Common myeloid progenitor, CD34-positive (primary cell): ENCODE results near the gene HS6ST3.

Experiments used
- CTCF ChIA-PET: fragments of 350-600 bp; sonication (Branson Sonifier 250); formaldehyde crosslinking; loops from one replicate; lab custom pipeline; 2021; ENCODE audit warnings: antibody characterized with exemption; lab: Charles Lee
- POLR2A ChIA-PET: fragments of 350-600 bp; sonication (Branson Sonifier 250); formaldehyde crosslinking; loops from one replicate; lab custom pipeline; 2021; ENCODE audit warnings: antibody characterized with exemption; lab: Charles Lee
- DNase-seq, 3 donors: peaks; one replicate each; pipeline versions ENCODE4 v3.0.0 to v3.0.0-alpha.2; 2013
- H3K27ac ChIP-seq, 2 experiments: 1 replicate in 1 of 2; 2 replicates in 1 of 2; pipeline ENCODE4 v1.7.0; 2013; ENCODE audit warnings: inconsistent platforms in 2 of 2, low read length in 2 of 2, mild to moderate bottlenecking in 2 of 2, low read depth in 1 of 2, moderate library complexity in 1 of 2; ENCODE audit not compliant: severe bottlenecking in 2 of 2, insufficient read depth in 1 of 2, poor library complexity in 1 of 2
- H3K27me3 ChIP-seq, 5 experiments: replicated peaks in 2 of 5; 1 replicate in 3 of 5; 2 replicates in 2 of 5; pipeline versions ENCODE4 v1.6.1 to v1.7.0; 2013; ENCODE audit warnings: low read length in 4 of 5, mild to moderate bottlenecking in 2 of 5, moderate library complexity in 2 of 5, inconsistent platforms in 1 of 5; ENCODE audit not compliant: insufficient read depth in 5 of 5, control insufficient read depth in 4 of 5
- H3K36me3 ChIP-seq, 4 experiments: 1 replicate in 2 of 4; 2 replicates in 2 of 4; pipeline versions ENCODE4 v1.6.1 to v1.7.0; 2013; ENCODE audit warnings: low read length in 3 of 4, control low read depth in 1 of 4, mild to moderate bottlenecking in 1 of 4; ENCODE audit not compliant: control insufficient read depth in 4 of 4, insufficient read depth in 4 of 4
- H3K4me1 ChIP-seq, 4 experiments: 1 replicate in 3 of 4; 2 replicates in 1 of 4; pipeline versions ENCODE4 v1.6.1 to v1.7.1; 2013; ENCODE audit warnings: low read length in 3 of 4, mild to moderate bottlenecking in 3 of 4, control low read depth in 1 of 4, inconsistent platforms in 1 of 4, moderate library complexity in 1 of 4; ENCODE audit not compliant: control insufficient read depth in 4 of 4, insufficient read depth in 4 of 4; ENCODE audit errors: control extremely low read depth in 1 of 4
- H3K4me3 ChIP-seq, 7 experiments: 1 replicate in 4 of 7; 2 replicates in 3 of 7; pipeline versions ENCODE4 v1.5.1 to v1.7.0; 2013; ENCODE audit warnings: mild to moderate bottlenecking in 7 of 7, low read length in 6 of 7, moderate library complexity in 6 of 7, inconsistent platforms in 2 of 7, low read depth in 2 of 7, control low read depth in 1 of 7; ENCODE audit not compliant: insufficient read depth in 4 of 7, control insufficient read depth in 1 of 7; ENCODE audit errors: extremely low read depth in 1 of 7
- H3K9me3 ChIP-seq, 5 experiments: 1 replicate in 4 of 5; 2 replicates in 1 of 5; pipeline versions ENCODE4 v1.6.1 to v1.7.1; 2013; ENCODE audit warnings: low read length in 4 of 5, mild to moderate bottlenecking in 2 of 5, inconsistent platforms in 1 of 5, low read depth in 1 of 5, moderate library complexity in 1 of 5; ENCODE audit not compliant: control insufficient read depth in 4 of 5, insufficient read depth in 2 of 5; ENCODE audit errors: control extremely low read depth in 1 of 5
- WGBS: methylation state at CpG from one replicate; pipeline ENCODE4 v1.1.5; 2013; ENCODE audit not compliant: insufficient coverage; 5-methylcytosine and 5-hydroxymethylcytosine counted together

Gene HS6ST3

DNA sequence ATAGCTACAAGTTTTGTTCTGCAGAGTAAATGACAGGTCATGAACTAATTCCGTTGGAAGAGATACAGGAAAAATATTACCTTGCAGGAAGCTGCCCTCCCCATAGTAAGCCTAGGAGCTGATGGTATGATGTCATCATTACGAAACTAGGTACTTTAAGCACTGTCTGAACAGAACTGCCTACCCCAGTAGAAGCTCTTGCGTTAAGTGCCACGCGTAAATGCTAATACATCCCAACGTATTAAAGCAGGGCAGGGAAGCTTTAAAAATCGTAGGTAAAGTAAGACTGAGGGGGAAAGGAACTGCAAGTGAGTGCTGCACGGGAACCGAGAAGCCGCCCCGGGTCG, 37.3 kb upstream of the HS6ST3 start:
- H3K4me3 ChIP-seq = peak overlapping the region; percentile 64 to 89 (median 87)
- peaks cover 0 to 13% (median 4%) of the 10 kb centered on the region in 4 experiments for H3K4me1 ChIP-seq
- no peaks in the 10 kb centered on the region for H3K36me3 ChIP-seq
- H3K27me3 ChIP-seq = peaks cover 0 to 1% (median 0%) of the 10 kb centered on the region in 5 experiments
- POLR2A ChIA-PET = no interaction called here
- WGBS = 0% methylated on average over 11 of the region's 12 CpGs
- peak; percentile 36 to 72 (median 57) for DNase-seq
- no peak overlapping the region for H3K27ac ChIP-seq
- H3K9me3 ChIP-seq = peaks cover 0 to 1% (median 0%) of the 10 kb centered on the region in 5 experiments
- CTCF ChIA-PET = interaction anchor here (1.0 to 1.2 kb wide), 3 partner anchors 10 to 28 kb away, joined by 3 to 4 read pairs (median 3); no protein-coding TSS in a partner anchor

DNA sequence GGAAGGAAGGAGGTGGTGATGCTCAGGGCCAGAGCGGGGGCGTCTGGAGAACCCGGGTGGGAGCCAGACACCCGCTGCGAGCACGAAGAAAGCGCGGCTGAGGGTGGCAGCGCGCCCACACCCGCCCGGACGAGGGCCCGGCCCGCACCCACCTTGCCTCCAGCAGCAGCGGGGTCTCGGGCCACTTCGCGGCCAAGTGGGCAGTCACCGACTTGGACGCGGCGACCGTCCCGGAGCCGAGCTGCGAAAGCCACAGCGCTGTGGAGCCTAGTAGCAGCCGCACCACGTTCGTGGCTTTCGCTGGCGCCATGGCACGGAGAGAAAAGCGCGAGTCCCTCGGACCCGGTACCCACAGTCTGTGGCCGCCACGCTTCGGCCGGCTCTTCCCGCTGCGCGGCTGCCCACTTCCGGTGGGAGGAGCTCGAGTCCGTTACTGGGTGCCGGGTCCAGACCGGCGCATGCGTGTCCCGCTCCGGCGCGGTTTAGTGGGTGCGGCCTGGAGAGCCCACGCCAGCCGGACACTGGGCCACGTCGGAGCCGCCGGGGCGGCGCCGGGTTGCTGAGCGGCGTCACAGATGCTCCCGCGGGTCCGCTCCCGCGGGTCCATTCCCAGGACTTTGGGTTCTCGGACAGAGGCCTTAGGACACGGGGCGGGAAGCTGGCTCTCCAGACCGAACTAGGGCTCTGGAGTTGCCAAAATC, 36.8 kb upstream of the HS6ST3 start, which contains the start of gene UGGT2:
TSS of gene UGGT2 (minus strand) at position 399 of the 701 bp plus-strand sequence. CDS start at position 310, 89 bp downstream.
- Histone ChIP-seq H3K4me1 (peaks cover 0 to 13% (median 4%) of the 10 kb centered on the region in 4 experiments), H3K27ac (no peak within 1 kb of the TSS), H3K27me3 (peaks cover 0 to 1% (median 0%) of the 10 kb centered on the region in 5 experiments), H3K36me3 (no peaks in the 10 kb centered on the region), H3K4me3 (peak within 1 kb of the TSS; percentile 64 to 89 (median 87)), H3K9me3 (peaks cover 0 to 1% (median 0%) of the 10 kb centered on the region in 5 experiments)
- under 1% methylated on average over 67 of the region's 77 CpGs for WGBS
- peak; percentile 39 to 65 (median 59) for DNase-seq
- CTCF ChIA-PET = interaction anchor here (1.0 to 1.2 kb wide), 3 partner anchors 10 to 27 kb away, joined by 3 to 4 read pairs (median 3); no protein-coding TSS in a partner anchor
- POLR2A ChIA-PET = no interaction called here

DNA sequence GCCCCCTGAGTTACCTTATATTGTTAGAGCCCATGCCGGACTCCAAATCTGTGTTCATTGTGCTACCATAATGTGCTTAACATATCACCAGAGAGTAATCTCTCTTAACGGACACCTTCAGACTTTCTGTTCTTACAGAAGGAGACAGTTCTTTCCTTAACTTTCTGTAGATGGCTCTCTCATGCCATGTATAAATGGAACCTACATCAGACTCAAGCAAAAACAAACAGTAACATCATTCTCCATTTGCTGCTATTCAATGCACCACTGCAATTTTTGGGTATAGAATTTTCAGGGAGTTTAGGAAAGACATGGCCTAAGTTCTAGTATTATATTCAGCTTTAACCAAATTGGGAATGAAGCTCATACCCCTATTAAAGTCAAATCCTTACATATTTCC, 24.1 kb upstream of the HS6ST3 start:
- 100% methylated on average over 1 of the region's 2 CpGs for WGBS
- H3K4me1 ChIP-seq = no peaks in the 10 kb centered on the region
- H3K27ac ChIP-seq = no peak overlapping the region
- H3K4me3 ChIP-seq = no peak overlapping the region
- peaks cover 0 to 9% (median 0%) of the 10 kb centered on the region in 5 experiments for H3K27me3 ChIP-seq
- ChIA-PET POLR2A (no interaction called here), CTCF (interaction anchor here (1.1 kb wide), 1 partner anchor 12 kb away, joined by 4 read pairs; no protein-coding TSS in a partner anchor)
- no peaks in the 10 kb centered on the region for H3K36me3 ChIP-seq
- no peak for DNase-seq
- no peaks in the 10 kb centered on the region for H3K9me3 ChIP-seq

DNA sequence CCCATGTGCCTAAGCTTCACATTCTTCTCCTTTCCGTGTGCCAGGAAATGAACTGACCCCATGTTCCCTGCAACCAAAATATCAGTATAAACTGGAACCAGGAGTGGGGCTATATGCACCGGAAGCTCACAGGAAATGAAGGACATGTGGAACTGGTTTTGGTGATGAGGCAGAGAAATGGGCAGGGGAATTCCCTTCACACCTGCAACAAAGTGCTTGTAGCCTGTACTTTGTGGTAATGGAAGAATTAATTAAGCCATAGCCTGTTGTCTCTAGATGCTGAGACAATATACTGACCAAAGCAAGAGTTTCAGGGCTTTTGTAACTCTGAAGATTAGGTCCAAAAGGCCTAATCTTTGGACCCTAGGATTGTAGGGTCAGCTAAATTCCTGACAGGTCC, 21.2 kb upstream of the HS6ST3 start:
- no peak overlapping the region for H3K4me3 ChIP-seq
- no peaks in the 10 kb centered on the region for H3K9me3 ChIP-seq
- WGBS = 76% methylated on average over 2 of the region's 2 CpGs
- peaks cover 0 to 11% (median 4%) of the 10 kb centered on the region in 5 experiments for H3K27me3 ChIP-seq
- H3K36me3 ChIP-seq = no peaks in the 10 kb centered on the region
- no peak for DNase-seq
- no peak overlapping the region for H3K27ac ChIP-seq
- no peaks in the 10 kb centered on the region for H3K4me1 ChIP-seq
- POLR2A ChIA-PET = no interaction called here
- CTCF ChIA-PET = interaction anchor here (0.8 to 1.4 kb wide), 2 partner anchors 9 to 19 kb away, joined by 3 to 4 read pairs; no protein-coding TSS in a partner anchor

DNA sequence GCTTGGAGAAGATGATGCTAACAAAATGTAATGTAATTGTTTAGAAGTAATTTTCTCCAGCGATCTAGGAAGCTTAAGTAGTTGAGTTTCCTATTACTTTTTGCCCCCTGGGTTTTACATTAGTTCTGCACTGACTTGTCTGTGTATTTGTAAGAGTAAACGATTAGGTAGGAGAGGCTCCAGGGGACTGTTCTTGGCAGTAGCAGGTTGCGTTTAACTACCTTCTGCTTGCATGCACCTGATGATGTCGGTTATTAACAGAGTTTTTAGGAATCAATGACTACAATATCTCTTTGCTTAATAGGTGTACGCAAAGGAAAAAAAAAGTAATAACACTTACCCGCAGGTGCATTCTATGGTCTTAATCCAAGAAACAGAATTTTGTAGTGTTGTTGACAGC, 18.4 kb upstream of the HS6ST3 start:
- no peak for DNase-seq
- no peak overlapping the region for H3K27ac ChIP-seq
- CTCF ChIA-PET = interaction anchor here (1.3 kb wide), 1 partner anchor 58 kb away, joined by 3 read pairs; no protein-coding TSS in a partner anchor
- POLR2A ChIA-PET = no interaction called here
- H3K36me3 ChIP-seq = no peaks in the 10 kb centered on the region
- no peak overlapping the region for H3K4me3 ChIP-seq
- H3K27me3 ChIP-seq = peaks cover 0 to 9% (median 3%) of the 10 kb centered on the region in 5 experiments
- H3K4me1 ChIP-seq = no peaks in the 10 kb centered on the region
- H3K9me3 ChIP-seq = no peaks in the 10 kb centered on the region
- WGBS = 93% methylated on average over 2 of the region's 6 CpGs

DNA sequence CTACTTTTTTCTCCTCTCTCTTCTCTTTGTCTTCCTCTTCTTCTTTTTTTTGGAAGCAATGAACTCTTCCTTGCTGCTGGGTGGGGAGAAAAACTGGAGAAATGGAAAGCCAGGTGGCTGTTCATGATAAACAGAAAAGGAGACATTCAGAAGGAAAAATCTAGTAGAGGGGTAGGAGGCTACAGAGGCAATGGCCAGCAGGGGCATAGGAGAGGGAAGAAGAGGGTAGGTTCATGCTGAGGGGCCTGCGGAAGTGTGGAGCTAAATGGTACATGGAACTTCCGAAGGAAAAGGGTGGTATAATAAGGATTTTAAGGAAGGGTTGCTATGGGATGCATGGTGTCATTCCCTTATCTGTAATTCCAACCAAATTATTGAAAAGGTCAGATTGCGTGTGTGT, 17.5 kb upstream of the HS6ST3 start:
- WGBS = 100% methylated on average over 1 of the region's 3 CpGs

More for the DNA sequence above, 17.5 kb upstream of the HS6ST3 start:
- H3K27me3 ChIP-seq = peaks cover 0 to 9% (median 3%) of the 10 kb centered on the region in 5 experiments
- no peak overlapping the region for H3K4me3 ChIP-seq
- H3K4me1 ChIP-seq = no peaks in the 10 kb centered on the region
- ChIA-PET POLR2A (no interaction called here), CTCF (no interaction called here)
- no peak for DNase-seq
- H3K27ac ChIP-seq = no peak overlapping the region
- H3K9me3 ChIP-seq = no peaks in the 10 kb centered on the region
- H3K36me3 ChIP-seq = no peaks in the 10 kb centered on the region
